Measurements from ENCODE around the gene DUSP11. TPM values are rescaled to one million over a fixed set of nuclear protein-coding genes. Genes with fewer than 3 reads are reported as not detected.
A peak's percentile ranks its signal among the peaks of the same experiment; 100 is the strongest.

Gene DUSP11
- total and polyA plus RNA-seq, 9 of the 15 experiments (the other 6 are each of a cell fraction or from before 2014, with no cell fraction given): 20.7 to 79.8 (median 29.3) TPM

GRCh38 chr2:73736855-73737779 lies 42.8 kb downstream of the DUSP11 start, which contains the start of gene TPRKB (continued):
- TF ChIP-seq YY1 (IDR thresholded peaks at IDR 0.05; ENCODE audit: borderline replicate concordance in 1 of 3, control insufficient read depth in 1 of 3, extremely low read depth in 1 of 3, insufficient read depth in 3 of 3, insufficient read length in 1 of 3, insufficient replicate concordance in 2 of 3, low read depth in 1 of 3, low read length in 2 of 3): peak; percentile 29 to 74 (median 61)
- peak; percentile 99 for TF ChIP-seq EHMT2 (IDR thresholded peaks at IDR 0.05)
- TF ChIP-seq, protein P1, sequence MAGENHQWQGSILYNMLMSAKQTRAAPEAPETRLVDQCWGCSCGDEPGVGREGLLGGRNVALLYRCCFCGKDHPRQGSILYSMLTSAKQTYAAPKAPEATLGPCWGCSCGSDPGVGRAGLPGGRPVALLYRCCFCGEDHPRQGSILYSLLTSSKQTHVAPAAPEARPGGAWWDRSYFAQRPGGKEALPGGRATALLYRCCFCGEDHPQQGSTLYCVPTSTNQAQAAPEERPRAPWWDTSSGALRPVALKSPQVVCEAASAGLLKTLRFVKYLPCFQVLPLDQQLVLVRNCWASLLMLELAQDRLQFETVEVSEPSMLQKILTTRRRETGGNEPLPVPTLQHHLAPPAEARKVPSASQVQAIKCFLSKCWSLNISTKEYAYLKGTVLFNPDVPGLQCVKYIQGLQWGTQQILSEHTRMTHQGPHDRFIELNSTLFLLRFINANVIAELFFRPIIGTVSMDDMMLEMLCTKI (IDR thresholded peaks at IDR 0.05; ENCODE audit: partially characterized antibody): no peak
- TF ChIP-seq NFIC (IDR thresholded peaks at IDR 0.05): no peak; the same call in 1 of the 2 replicates
- TF ChIP-seq DIDO1 (tag; IDR thresholded peaks at IDR 0.05; ENCODE audit: low read depth): peak; percentile 83
- peak; percentile 83 for TF ChIP-seq EP400 (IDR thresholded peaks at IDR 0.05)
- TF ChIP-seq ZNF175 (CRISPR knock-in tag; IDR thresholded peaks at IDR 0.05; ENCODE audit: low read depth): no peak
- TF ChIP-seq SMAD1 (IDR thresholded peaks at IDR 0.05; ENCODE audit: low read depth, low read length, partially characterized antibody): peak; percentile 71
- peak; percentile 74; the same call in 1 of the 2 replicates for TF ChIP-seq CUX1 (CRISPR knock-in tag; IDR thresholded peaks at IDR 0.05)
- no peak for TF ChIP-seq ZNF507 (tag; conservative IDR thresholded peaks at IDR 0.05)
- no peak for TF ChIP-seq ZNF77 (CRISPR knock-in tag; IDR thresholded peaks at IDR 0.05)
- TF ChIP-seq SMC3 (conservative IDR thresholded peaks at IDR 0.05; ENCODE audit: insufficient read depth, low read depth, low read length): no peak
- TF ChIP-seq RAD21 (CRISPR knock-in tag; conservative IDR thresholded peaks at IDR 0.05 in 1 of 2, IDR thresholded peaks at IDR 0.05 in 1 of 2): no peak
- TF ChIP-seq NFE2 (IDR thresholded peaks at IDR 0.05; ENCODE audit: low read depth): peak; percentile 23; the same call in 1 of the 2 replicates
- no peak; the same call in 1 of the 2 replicates for TF ChIP-seq MYBL2 (IDR thresholded peaks at IDR 0.05; ENCODE audit: low read depth)
- TF ChIP-seq MYBL2 (CRISPR knock-in tag; IDR thresholded peaks at IDR 0.05; ENCODE audit: borderline replicate concordance): no peak
- TF ChIP-seq TRIM24 (IDR thresholded peaks at IDR 0.05): peak in 1 of 2 experiments; percentile 63; a peak in 2 of 4 replicates
- TF ChIP-seq ZNF282 (CRISPR knock-in tag; IDR thresholded peaks at IDR 0.05): no peak
- TF ChIP-seq CTBP1 (IDR thresholded peaks at IDR 0.05; ENCODE audit: borderline replicate concordance): peak; percentile 65; the same call in 1 of the 2 replicates
- 0 out of 2 replicates have a peak, but pooled peaks have one; percentile 18 for TF ChIP-seq ZNF41 (CRISPR knock-in tag; conservative IDR thresholded peaks at IDR 0.05)
